ENCODE data around the gene VAT1L. TPM values are rescaled to one million over a fixed set of nuclear protein-coding genes. Genes with fewer than 3 reads are reported as not detected.

VAT1L gene
- polyA plus RNA-seq, 1 donor: 14.8 TPM

DNA sequence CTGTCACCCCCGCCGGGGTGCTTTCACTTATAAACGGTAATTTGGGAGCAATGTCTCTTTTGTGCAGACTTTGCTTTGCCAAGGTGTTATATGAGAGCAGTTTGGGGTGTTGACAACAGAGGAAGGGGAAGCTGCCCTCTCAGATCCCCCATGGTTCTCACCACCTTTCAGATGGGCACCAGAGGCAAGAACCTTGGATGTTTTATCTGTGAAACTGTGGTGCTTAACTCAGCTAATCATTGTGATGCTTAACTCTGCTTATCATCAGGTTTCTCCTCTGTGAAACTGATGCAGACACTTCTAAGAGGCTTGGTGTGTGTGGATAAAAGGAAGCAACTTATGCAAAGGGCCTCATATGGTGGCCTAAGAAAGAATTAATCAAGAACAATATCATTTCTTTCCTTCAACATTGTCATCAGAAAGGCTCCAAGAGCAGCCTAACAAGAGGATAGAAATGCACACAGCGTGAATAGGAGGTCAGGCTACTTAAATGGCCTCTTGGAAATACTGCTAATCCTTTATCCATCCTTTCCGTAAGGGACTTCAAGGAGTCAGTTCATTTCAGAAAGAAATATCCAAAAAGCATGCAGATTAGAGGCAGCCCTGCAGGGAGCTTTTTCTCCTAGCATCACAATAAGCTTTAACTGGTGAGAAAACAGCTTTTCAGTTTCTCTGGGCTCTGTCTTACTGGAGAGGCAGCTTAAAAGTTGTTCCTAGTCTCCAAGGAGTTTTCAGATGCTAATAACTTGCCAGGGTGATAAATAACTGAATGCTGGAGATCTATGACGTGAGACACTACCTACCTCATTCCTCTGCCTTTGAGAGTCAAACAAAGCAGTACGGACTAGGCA lies 178.9 kb downstream of the VAT1L start:
- Histone ChIP-seq H3K36me3 (ENCODE audit: control insufficient read depth, insufficient read depth, low read length) (no peaks in the 10 kb centered on the region), H3K9me3 (ENCODE audit: control insufficient read depth, low read depth, low read length) (no peaks in the 10 kb centered on the region), H3K27me3 (ENCODE audit: control insufficient read depth, insufficient read depth, low read length) (peaks cover 4% of the 10 kb centered on the region), H3K4me1 (ENCODE audit: control insufficient read depth, insufficient read depth, low read length) (no peaks in the 10 kb centered on the region), H3K27ac (ENCODE audit: low read length) (no peak overlapping the region), H3K4me3 (ENCODE audit: low read length) (no peak overlapping the region)
- no peak for DNase-seq
- 92% methylated on average over 2 of the region's 7 CpGs for WGBS (ENCODE audit: insufficient coverage, low lambda C conversion rate)

DNA sequence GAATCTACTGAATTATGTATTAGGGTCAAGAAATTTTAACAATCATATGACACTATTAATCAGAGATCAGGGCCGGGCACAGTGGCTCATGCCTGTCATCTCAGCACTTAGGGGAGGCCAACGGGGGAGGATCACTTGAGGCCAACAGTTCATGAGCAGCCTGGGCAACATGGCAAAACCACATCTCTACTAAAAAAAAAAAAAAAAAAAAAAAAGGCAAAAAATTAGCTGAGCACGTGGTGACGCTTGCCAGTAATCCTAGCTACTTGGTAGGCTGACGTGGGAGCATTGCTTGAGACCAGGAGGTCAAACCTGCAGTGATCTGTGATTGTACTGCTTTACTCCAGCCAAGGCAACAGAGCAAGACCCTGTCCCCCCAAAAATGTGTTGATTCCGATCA lies 181.5 kb downstream of the VAT1L start:
- Histone ChIP-seq H3K4me3 (ENCODE audit: low read length) (no peak overlapping the region), H3K9me3 (ENCODE audit: control insufficient read depth, low read depth, low read length) (no peaks in the 10 kb centered on the region), H3K36me3 (ENCODE audit: control insufficient read depth, insufficient read depth, low read length) (no peaks in the 10 kb centered on the region), H3K27me3 (ENCODE audit: control insufficient read depth, insufficient read depth, low read length) (peaks cover 2% of the 10 kb centered on the region), H3K27ac (ENCODE audit: low read length) (no peak overlapping the region), H3K4me1 (ENCODE audit: control insufficient read depth, insufficient read depth, low read length) (no peaks in the 10 kb centered on the region)
- no peak for DNase-seq
- WGBS (ENCODE audit: insufficient coverage, low lambda C conversion rate): no CpG with 5 or more reads among the region's 6 CpGs

DNA sequence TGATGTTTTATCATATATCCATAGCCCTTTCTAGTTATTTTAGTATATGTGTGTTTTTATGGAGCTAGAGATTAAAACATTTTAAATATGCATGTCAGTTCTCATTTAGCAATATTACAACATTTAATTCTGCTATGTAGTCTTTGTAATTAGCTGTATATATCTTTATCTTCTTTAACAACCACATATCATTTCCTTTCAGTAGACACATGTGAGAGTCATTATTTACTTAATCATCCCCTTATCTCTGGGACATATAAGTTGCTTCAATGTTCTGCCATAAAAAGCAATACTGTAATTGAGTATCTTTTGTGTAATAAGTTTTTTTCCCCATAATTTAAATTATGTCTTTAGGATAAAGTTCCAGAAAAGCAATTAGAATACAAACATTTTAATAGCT lies 182.0 kb downstream of the VAT1L start:
- Histone ChIP-seq H3K4me3 (ENCODE audit: low read length) (no peak overlapping the region), H3K27me3 (ENCODE audit: control insufficient read depth, insufficient read depth, low read length) (peaks cover 2% of the 10 kb centered on the region), H3K36me3 (ENCODE audit: control insufficient read depth, insufficient read depth, low read length) (no peaks in the 10 kb centered on the region), H3K9me3 (ENCODE audit: control insufficient read depth, low read depth, low read length) (no peaks in the 10 kb centered on the region), H3K27ac (ENCODE audit: low read length) (no peak overlapping the region), H3K4me1 (ENCODE audit: control insufficient read depth, insufficient read depth, low read length) (no peaks in the 10 kb centered on the region)
- DNase-seq: no peak

DNA sequence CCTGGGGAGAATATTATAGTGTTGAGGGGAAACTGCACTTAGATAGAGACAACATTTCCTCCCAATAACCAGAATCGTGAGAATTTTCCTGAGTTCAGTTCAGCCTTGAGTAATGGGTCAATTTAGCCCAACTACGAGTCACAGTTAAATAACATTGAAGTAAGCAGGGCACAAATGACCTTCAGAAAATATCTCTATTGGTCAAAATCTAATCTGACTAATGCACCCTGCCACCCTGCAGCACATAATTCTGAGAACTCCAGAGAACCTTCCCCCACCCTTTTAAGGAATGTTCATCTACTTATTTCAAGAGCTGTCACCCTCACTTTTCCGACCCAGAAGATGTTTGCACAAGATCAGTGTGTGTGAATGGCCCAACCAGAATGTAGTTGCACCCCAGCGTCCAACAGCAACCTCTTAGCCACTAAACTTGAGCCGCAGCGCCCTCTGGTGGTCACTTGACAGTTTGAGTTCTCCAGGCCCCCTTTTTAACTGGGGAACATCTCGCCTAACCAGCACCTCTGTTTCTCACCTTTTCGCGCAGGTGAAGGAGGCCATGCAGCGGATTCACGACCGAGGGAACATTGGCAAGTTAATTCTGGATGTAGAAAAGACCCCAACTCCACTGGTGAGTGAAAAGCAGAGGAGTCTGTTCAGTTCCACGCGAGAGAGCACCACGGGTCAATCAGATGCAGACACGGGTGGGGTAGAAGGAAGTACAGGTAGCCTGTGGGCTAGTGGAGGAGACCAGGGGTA lies 183.1 kb downstream of the VAT1L start:
- DNase-seq: peak; percentile 47 to 53
- Histone ChIP-seq H3K36me3 (ENCODE audit: control insufficient read depth, insufficient read depth, low read length) (no peaks in the 10 kb centered on the region), H3K4me3 (ENCODE audit: low read length) (no peak overlapping the region), H3K27ac (ENCODE audit: low read length) (no peak overlapping the region), H3K27me3 (ENCODE audit: control insufficient read depth, insufficient read depth, low read length) (peaks cover 2% of the 10 kb centered on the region), H3K9me3 (ENCODE audit: control insufficient read depth, low read depth, low read length) (no peaks in the 10 kb centered on the region), H3K4me1 (ENCODE audit: control insufficient read depth, insufficient read depth, low read length) (no peaks in the 10 kb centered on the region)
- WGBS (ENCODE audit: insufficient coverage, low lambda C conversion rate): 0% methylated on average over 1 of the region's 16 CpGs

DNA sequence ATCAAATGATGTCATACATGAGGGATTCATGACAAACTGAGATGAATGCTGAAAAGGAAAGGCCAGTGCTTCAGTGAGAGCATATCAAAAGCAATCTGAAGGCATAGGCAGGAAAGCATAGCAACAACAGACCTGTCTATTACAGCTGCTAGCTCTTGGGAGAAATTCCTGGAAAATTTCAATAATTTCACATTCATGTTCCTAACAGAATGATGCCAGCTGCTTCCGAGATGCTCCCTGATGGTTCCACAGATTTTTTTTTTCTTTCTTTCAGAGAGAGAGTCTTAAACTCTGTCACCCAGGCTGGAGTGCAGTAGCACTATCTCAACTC lies 183.7 kb downstream of the VAT1L start:
- H3K27me3 ChIP-seq (ENCODE audit: control insufficient read depth, insufficient read depth, low read length): peaks cover 2% of the 10 kb centered on the region
- H3K27ac ChIP-seq (ENCODE audit: low read length): no peak overlapping the region
- H3K4me3 ChIP-seq (ENCODE audit: low read length): no peak overlapping the region
- no CpG with 5 or more reads among the region's 1 CpG for WGBS (ENCODE audit: insufficient coverage, low lambda C conversion rate)
- no peaks in the 10 kb centered on the region for H3K9me3 ChIP-seq (ENCODE audit: control insufficient read depth, low read depth, low read length)
- H3K36me3 ChIP-seq (ENCODE audit: control insufficient read depth, insufficient read depth, low read length): no peaks in the 10 kb centered on the region
- DNase-seq: no peak
- H3K4me1 ChIP-seq (ENCODE audit: control insufficient read depth, insufficient read depth, low read length): no peaks in the 10 kb centered on the region

DNA sequence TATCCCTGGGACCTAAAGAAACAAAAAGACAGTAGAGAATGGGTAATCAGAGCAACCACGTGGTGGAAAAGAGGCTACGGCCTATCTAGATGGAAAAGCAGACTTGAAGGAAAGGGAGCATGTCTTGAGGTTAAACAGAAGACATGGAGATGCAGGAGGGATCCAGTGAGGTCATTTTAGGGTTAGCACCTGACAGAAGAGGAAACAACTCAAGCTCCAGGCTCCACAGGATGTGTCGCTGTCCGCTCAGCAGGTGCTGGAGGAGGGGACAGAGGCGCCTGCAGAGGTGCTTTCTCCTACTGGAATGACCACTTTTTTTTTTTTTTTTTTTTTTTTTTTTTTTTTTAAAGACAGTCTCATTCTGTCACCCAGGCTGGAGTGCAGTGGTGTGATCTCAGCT lies 186.5 kb downstream of the VAT1L start:
- no peaks in the 10 kb centered on the region for H3K36me3 ChIP-seq (ENCODE audit: control insufficient read depth, insufficient read depth, low read length)
- no peak for DNase-seq
- peaks cover 3% of the 10 kb centered on the region for H3K27me3 ChIP-seq (ENCODE audit: control insufficient read depth, insufficient read depth, low read length)
- no peak overlapping the region for H3K4me3 ChIP-seq (ENCODE audit: low read length)
- H3K27ac ChIP-seq (ENCODE audit: low read length): no peak overlapping the region
- no peaks in the 10 kb centered on the region for H3K9me3 ChIP-seq (ENCODE audit: control insufficient read depth, low read depth, low read length)
- WGBS (ENCODE audit: insufficient coverage, low lambda C conversion rate): 63% methylated on average over 2 of the region's 5 CpGs
- no peaks in the 10 kb centered on the region for H3K4me1 ChIP-seq (ENCODE audit: control insufficient read depth, insufficient read depth, low read length)

DNA sequence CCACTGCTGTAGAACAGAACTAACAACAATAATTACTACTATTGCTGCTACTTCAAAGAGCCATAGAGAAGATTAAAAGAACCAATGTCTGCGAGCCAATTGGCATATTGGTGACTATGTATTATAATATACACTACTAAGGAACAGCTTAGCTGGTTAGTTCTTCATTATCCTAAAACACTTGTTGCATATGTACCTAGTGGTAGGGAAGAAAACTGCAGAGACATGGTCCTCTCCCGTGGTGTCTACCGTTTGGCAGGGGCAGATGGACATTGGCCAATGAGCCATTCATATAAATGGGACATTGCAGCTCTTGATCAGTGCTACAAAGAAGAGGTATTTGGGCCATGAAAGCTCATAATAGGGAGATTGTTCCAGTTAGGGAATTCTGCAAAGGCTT lies 187.6 kb downstream of the VAT1L start:
- DNase-seq: no peak
- no peaks in the 10 kb centered on the region for H3K9me3 ChIP-seq (ENCODE audit: control insufficient read depth, low read depth, low read length)
- WGBS (ENCODE audit: insufficient coverage, low lambda C conversion rate): no CpG with 5 or more reads among the region's 3 CpGs
- no peak overlapping the region for H3K4me3 ChIP-seq (ENCODE audit: low read length)
- H3K36me3 ChIP-seq (ENCODE audit: control insufficient read depth, insufficient read depth, low read length): no peaks in the 10 kb centered on the region
- H3K27me3 ChIP-seq (ENCODE audit: control insufficient read depth, insufficient read depth, low read length): peaks cover 3% of the 10 kb centered on the region
- H3K4me1 ChIP-seq (ENCODE audit: control insufficient read depth, insufficient read depth, low read length): no peaks in the 10 kb centered on the region
- H3K27ac ChIP-seq (ENCODE audit: low read length): no peak overlapping the region

DNA sequence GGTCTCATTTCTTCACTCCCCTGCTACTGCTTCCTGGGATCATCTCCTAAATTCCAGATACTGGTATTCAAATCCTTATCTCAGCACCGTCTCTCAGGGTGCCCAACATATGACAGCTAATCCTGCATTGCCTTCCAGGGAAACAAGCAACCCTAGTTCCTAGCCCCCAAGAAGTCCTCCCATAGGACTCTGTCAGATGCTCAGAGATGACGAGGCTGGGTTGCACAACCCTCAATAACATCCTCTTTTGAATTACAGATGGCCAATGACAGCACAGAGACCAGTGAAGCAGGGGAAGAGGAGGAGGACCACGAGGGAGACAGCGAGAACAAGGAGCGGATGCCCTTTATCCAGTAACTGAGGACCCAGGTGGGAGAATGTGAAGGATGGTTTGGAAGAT lies 189.0 kb downstream of the VAT1L start:
- no CpG with 5 or more reads among the region's 5 CpGs for WGBS (ENCODE audit: insufficient coverage, low lambda C conversion rate)
- Histone ChIP-seq H3K27ac (ENCODE audit: low read length) (no peak overlapping the region), H3K36me3 (ENCODE audit: control insufficient read depth, insufficient read depth, low read length) (no peaks in the 10 kb centered on the region), H3K4me3 (ENCODE audit: low read length) (no peak overlapping the region), H3K9me3 (ENCODE audit: control insufficient read depth, low read depth, low read length) (no peaks in the 10 kb centered on the region), H3K4me1 (ENCODE audit: control insufficient read depth, insufficient read depth, low read length) (no peaks in the 10 kb centered on the region), H3K27me3 (ENCODE audit: control insufficient read depth, insufficient read depth, low read length) (peaks cover 3% of the 10 kb centered on the region)
- DNase-seq: no peak

DNA sequence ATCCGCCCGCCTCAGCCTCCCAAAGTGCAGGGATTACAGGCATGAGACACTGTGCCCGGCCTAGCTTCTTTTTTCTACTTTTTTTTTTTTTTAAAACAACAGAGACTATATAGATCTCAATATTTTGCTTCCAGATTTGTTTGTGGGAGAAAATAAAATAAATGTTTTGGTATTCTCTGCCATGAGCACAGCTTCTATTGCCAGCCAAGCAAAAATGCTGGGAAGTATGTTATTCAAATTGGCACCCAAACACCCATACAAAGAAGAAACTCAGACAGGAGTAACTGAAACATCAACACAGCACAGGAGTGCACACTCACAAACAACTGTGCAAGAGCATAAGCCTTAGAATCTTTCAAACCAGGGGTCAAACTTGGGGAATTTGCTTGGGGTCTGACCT lies 196.7 kb downstream of the VAT1L start:
- no peaks in the 10 kb centered on the region for H3K36me3 ChIP-seq (ENCODE audit: control insufficient read depth, insufficient read depth, low read length)
- H3K4me3 ChIP-seq (ENCODE audit: low read length): no peak overlapping the region
- no peak overlapping the region for H3K27ac ChIP-seq (ENCODE audit: low read length)
- no CpG with 5 or more reads among the region's 3 CpGs for WGBS (ENCODE audit: insufficient coverage, low lambda C conversion rate)
- no peaks in the 10 kb centered on the region for H3K9me3 ChIP-seq (ENCODE audit: control insufficient read depth, low read depth, low read length)
- no peak for DNase-seq
- H3K4me1 ChIP-seq (ENCODE audit: control insufficient read depth, insufficient read depth, low read length): no peaks in the 10 kb centered on the region
- no peaks in the 10 kb centered on the region for H3K27me3 ChIP-seq (ENCODE audit: control insufficient read depth, insufficient read depth, low read length)

DNA sequence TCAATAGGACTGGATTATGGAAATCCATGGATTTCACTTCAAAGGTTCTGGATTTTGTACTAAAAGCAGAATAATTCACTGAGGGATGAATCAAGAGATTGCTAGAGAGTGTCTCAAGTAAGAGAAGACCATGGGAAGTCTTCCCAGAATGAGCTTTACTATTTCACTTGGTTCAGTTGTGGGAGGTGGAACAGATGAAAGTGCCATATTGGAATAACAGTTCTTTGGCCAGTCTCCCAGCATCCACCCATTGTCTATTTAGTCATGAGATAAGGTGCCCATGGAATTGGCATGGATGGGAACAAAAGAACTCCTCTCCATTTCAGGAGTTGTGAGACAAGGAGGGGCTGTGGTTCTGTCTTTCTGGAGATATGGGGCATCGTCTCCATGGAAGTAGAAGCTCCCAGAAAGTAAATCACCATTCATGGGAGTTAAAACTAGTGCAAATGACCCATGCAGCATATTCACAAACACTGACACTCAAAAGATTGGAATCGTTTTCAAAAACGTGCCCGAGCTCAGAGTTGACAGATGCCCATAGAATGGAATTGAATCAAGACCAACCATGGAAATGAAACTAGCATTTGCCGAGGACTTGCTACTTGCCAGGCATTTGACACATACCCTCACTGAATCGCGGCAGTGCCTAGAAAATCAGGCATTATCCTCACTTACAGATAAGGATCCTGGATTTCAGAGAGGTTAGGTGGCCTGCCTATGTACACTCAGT lies 197.8 kb downstream of the VAT1L start:
- Histone ChIP-seq H3K9me3 (ENCODE audit: control insufficient read depth, low read depth, low read length) (no peaks in the 10 kb centered on the region), H3K27ac (ENCODE audit: low read length) (no peak overlapping the region), H3K4me3 (ENCODE audit: low read length) (no peak overlapping the region), H3K36me3 (ENCODE audit: control insufficient read depth, insufficient read depth, low read length) (no peaks in the 10 kb centered on the region), H3K4me1 (ENCODE audit: control insufficient read depth, insufficient read depth, low read length) (no peaks in the 10 kb centered on the region), H3K27me3 (ENCODE audit: control insufficient read depth, insufficient read depth, low read length) (no peaks in the 10 kb centered on the region)
- WGBS (ENCODE audit: insufficient coverage, low lambda C conversion rate): 100% methylated on average over 3 of the region's 7 CpGs
- DNase-seq: no peak

Data from large intestine (tissue), 3 donors.